Neural progenitor cell (in vitro differentiated cells): ENCODE results near the gene FOXE3.
"Not testable (repeated sequence)": the region's sequence is repeated elsewhere in the genome, so short reads cannot be mapped to it uniquely, and the experiment has no call there.

Source experiments
- CTCF ChIP-seq: fragments of 200-600 bp; sonication (generic); IDR thresholded peaks from 2 replicates; pipeline ENCODE4 v1.5.1; 2017; ENCODE audit warnings: antibody characterized with exemption, mild to moderate bottlenecking
- EZH2 ChIP-seq: fragments of 200-600 bp; sonication (generic); IDR thresholded peaks from 2 replicates; pipeline ENCODE4 v1.6.1; 2017; ENCODE audit warnings: antibody characterized with exemption, mild to moderate bottlenecking, moderate library complexity
- EZH2phosphoT487 ChIP-seq: fragments of 200-600 bp; sonication (generic); IDR thresholded peaks from 2 replicates; pipeline ENCODE4 v1.6.1; 2017; ENCODE audit warnings: antibody characterized with exemption

- not testable (repeated sequence) for TF ChIP-seq CTCF, EZH2, EZH2phosphoT487
These were observed 37.8 kb downstream of the FOXE3 start for GRCh38 chr1:47453910-47454309.
